ENCODE results near the gene GNG3. TPM values are rescaled to one million over a fixed set of nuclear protein-coding genes. Genes with fewer than 3 reads are reported as not detected.
A peak's percentile ranks its signal among the peaks of the same experiment; 100 is the strongest.

Gene GNG3
- total RNA-seq, 1 experiment from 2014 or later: not detected

DNA sequence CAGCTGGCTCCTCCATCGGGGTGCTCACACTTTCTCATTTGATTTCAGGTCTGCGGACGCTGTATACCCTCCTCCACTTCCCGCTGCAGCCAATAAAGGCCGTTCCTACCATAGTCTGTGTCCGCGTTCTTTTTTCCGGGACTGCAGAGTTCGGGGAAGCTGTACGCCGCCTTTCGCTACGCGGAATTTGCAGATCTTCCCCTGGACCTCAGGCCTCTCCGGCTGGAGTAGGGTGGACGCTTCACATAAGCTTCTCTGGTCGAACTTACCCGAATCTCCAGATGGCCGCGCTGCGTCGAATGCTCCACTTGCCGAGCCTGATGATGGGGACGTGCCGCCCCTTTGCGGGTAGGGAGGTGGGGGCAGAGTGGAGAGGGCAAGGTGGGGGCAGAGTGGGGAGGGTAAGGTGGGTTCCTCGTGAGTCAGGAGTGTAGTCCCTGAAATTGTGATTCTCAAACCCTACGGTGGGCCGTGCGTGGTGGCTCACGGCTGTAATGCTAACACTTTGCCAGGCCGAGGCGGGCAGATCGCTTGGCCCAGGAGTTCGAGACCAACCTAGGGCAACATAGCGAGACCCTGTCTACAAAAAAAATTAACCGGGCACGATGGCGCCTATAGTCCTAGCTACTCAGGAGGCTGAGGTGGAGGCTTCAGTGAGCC lies 41.7 kb upstream of the GNG3 start:
- H3K36me3 Mint-ChIP-seq (ENCODE audit: insufficient read depth, unreplicated experiment): peaks cover 74% of the 10 kb centered on the region

DNA sequence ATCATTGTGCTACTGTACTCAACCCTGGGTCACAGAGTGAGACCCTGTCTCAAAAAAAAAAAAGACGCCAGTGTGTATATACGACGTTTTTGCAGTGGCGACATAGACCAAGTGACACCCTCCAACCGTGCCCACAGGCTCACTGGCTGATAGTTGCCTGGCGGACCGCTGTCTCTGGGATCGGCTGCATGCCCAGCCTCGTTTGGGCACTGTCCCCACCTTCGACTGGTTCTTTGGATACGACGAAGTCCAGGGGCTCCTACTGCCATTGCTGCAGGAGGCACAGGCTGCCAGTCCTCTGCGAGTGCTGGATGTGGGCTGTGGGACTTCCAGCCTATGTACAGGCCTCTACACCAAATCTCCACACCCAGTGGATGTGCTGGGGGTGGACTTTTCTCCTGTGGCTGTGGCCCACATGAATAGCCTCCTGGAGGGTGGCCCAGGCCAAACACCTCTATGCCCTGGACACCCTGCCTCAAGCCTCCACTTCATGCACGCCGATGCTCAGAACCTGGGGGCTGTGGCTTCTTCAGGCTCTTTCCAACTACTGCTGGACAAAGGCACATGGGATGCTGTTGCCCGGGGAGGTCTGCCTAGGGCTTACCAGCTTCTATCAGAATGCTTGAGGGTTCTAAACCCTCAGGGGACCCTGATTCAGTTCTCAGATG lies 41.1 kb upstream of the GNG3 start:
- Mint-ChIP-seq H3K4me3 (ENCODE audit: unreplicated experiment) (peak overlapping the region; percentile 98), H3K9me3 (ENCODE audit: unreplicated experiment) (no peaks in the 10 kb centered on the region), H3K4me1 (ENCODE audit: insufficient read depth, unreplicated experiment) (peaks cover 5% of the 10 kb centered on the region), H3K27me3 (ENCODE audit: insufficient read depth, unreplicated experiment) (no peaks in the 10 kb centered on the region), H3K27ac (ENCODE audit: low read depth, unreplicated experiment) (peak overlapping the region; percentile 91), H3K36me3 (ENCODE audit: insufficient read depth, unreplicated experiment) (peaks cover 70% of the 10 kb centered on the region)
- POLR2A ChIA-PET: interaction anchor here (0.6 to 10.6 kb wide), 37 partner anchors 7 to 1749 kb away, joined by 3 to 222 read pairs (median 7); partner anchors contain the start of genes B3GAT3, EEF1G, GANAB and HNRNPUL2
- intact Hi-C loops (cut with micrococcal nuclease): no loop called here
- peak; percentile 16 for DNase-seq (ENCODE audit: unreplicated experiment)
- TF ChIP-seq, protein P1, sequence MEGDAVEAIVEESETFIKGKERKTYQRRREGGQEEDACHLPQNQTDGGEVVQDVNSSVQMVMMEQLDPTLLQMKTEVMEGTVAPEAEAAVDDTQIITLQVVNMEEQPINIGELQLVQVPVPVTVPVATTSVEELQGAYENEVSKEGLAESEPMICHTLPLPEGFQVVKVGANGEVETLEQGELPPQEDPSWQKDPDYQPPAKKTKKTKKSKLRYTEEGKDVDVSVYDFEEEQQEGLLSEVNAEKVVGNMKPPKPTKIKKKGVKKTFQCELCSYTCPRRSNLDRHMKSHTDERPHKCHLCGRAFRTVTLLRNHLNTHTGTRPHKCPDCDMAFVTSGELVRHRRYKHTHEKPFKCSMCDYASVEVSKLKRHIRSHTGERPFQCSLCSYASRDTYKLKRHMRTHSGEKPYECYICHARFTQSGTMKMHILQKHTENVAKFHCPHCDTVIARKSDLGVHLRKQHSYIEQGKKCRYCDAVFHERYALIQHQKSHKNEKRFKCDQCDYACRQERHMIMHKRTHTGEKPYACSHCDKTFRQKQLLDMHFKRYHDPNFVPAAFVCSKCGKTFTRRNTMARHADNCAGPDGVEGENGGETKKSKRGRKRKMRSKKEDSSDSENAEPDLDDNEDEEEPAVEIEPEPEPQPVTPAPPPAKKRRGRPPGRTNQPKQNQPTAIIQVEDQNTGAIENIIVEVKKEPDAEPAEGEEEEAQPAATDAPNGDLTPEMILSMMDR (IDR thresholded peaks at IDR 0.05; ENCODE audit: unreplicated experiment): no peak
- no TSS peak for BruUV-seq (replicated peaks)
- CTCF ChIA-PET: interaction anchor here (0.6 to 1.9 kb wide), 7 partner anchors 9 to 1238 kb away, joined by 3 to 13 read pairs (median 3); no protein-coding TSS in a partner anchor

More for the DNA sequence above, 41.7 kb upstream of the GNG3 start:
- Mint-ChIP-seq H3K4me3 (ENCODE audit: unreplicated experiment) (peak overlapping the region; percentile 98), H3K27me3 (ENCODE audit: insufficient read depth, unreplicated experiment) (no peaks in the 10 kb centered on the region), H3K27ac (ENCODE audit: low read depth, unreplicated experiment) (peak overlapping the region; percentile 91), H3K4me1 (ENCODE audit: insufficient read depth, unreplicated experiment) (peaks cover 5% of the 10 kb centered on the region), H3K9me3 (ENCODE audit: unreplicated experiment) (no peaks in the 10 kb centered on the region)
- no TSS peak for BruUV-seq (replicated peaks)
- ChIA-PET CTCF (interaction anchor here (0.7 to 1.4 kb wide), 9 partner anchors 10 to 273 kb away, joined by 3 to 7 read pairs (median 3); no protein-coding TSS in a partner anchor), POLR2A (interaction anchor here (0.7 to 10.6 kb wide), 54 partner anchors 8 to 1749 kb away, joined by 3 to 222 read pairs (median 6); partner anchors contain the start of genes AHNAK, B3GAT3, EEF1G and EML3)
- TF ChIP-seq, protein P1 (IDR thresholded peaks at IDR 0.05; ENCODE audit: unreplicated experiment): no peak
- intact Hi-C loops (cut with micrococcal nuclease): loop anchor here (1.0 kb wide), 1 partner anchor 12 kb away; the partner anchor contains the start of gene INTS5
- peak; percentile 41 for DNase-seq (ENCODE audit: unreplicated experiment)

DNA sequence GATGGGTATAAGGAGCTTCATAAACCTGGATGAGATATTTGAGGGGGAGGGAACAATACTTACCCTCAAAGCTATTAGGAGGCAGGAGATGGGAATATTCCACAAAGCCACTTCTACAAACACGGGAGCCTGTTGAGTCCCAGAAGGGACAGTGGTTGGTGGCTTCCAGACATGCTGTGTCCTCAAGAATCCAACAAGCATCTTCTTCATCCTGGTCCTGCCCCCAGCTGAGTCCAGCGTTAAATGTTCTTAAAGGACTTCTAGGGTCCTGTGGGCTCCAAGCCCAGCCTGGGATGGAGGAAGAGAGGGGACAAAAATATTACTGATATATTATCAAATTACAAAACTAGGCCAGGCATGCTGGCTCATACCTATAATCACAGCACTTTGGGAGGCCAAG lies 40.0 kb upstream of the GNG3 start:
- Mint-ChIP-seq H3K9me3 (ENCODE audit: unreplicated experiment) (no peaks in the 10 kb centered on the region), H3K27me3 (ENCODE audit: insufficient read depth, unreplicated experiment) (no peaks in the 10 kb centered on the region), H3K4me1 (ENCODE audit: insufficient read depth, unreplicated experiment) (peaks cover 5% of the 10 kb centered on the region), H3K36me3 (ENCODE audit: insufficient read depth, unreplicated experiment) (peaks cover 69% of the 10 kb centered on the region), H3K27ac (ENCODE audit: low read depth, unreplicated experiment) (peak overlapping the region; percentile 91), H3K4me3 (ENCODE audit: unreplicated experiment) (peak overlapping the region; percentile 98)
- CTCF ChIA-PET: interaction anchor here (0.6 to 1.9 kb wide), 9 partner anchors 9 to 1239 kb away, joined by 3 to 15 read pairs (median 3); partner anchors contain the start of gene UBXN1
- POLR2A ChIA-PET: interaction anchor here (0.7 to 10.6 kb wide), 21 partner anchors 11 to 214 kb away, joined by 3 to 222 read pairs (median 7); partner anchors contain the start of genes AHNAK, B3GAT3, EEF1G and GANAB
- BruUV-seq (replicated peaks): no TSS peak
- TF ChIP-seq, protein P1 (IDR thresholded peaks at IDR 0.05; ENCODE audit: unreplicated experiment): no peak
- intact Hi-C loops (cut with micrococcal nuclease): no loop called here
- DNase-seq (ENCODE audit: unreplicated experiment): no peak

All from MCF 10A (cell line).